ENCODE measurements around the gene PRDM8.

DNA sequence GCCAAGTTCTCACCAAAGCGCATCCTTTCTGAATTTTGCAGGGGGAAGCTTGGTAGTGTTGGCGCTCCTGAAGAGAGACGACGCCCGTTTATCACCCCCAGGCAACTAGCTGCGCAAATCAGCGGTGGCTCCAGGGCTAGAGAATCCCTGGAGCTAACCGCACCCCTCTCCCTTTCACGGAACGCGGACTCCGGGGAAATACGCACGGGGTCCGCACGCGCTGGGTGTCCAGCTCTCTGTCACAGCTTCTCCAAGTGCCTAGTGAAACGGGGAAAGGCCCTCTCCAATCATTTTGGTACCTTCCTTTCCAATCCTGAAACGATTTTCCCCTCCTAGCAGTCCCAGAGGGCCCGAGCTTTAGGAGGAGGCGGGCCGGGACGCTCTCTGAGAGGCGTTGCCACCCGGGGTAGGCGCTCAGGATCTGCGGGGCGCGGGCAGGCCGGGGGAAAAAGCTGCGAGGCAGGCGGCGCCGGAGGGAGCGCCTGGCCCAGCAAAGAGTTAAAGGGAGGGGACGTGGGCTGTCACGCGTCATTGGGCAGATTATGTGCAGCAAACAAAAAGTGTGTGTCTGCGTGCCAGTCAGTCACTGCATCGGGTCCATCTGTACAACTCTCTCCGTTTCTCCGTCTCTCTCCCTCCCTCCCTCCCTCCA is at the start of gene PRDM8:
- TF ChIP-seq, protein P1, sequence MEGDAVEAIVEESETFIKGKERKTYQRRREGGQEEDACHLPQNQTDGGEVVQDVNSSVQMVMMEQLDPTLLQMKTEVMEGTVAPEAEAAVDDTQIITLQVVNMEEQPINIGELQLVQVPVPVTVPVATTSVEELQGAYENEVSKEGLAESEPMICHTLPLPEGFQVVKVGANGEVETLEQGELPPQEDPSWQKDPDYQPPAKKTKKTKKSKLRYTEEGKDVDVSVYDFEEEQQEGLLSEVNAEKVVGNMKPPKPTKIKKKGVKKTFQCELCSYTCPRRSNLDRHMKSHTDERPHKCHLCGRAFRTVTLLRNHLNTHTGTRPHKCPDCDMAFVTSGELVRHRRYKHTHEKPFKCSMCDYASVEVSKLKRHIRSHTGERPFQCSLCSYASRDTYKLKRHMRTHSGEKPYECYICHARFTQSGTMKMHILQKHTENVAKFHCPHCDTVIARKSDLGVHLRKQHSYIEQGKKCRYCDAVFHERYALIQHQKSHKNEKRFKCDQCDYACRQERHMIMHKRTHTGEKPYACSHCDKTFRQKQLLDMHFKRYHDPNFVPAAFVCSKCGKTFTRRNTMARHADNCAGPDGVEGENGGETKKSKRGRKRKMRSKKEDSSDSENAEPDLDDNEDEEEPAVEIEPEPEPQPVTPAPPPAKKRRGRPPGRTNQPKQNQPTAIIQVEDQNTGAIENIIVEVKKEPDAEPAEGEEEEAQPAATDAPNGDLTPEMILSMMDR (IDR thresholded peaks at IDR 0.05) = no peak
- no peak for TF ChIP-seq EZH2 (IDR thresholded peaks at IDR 0.05; ENCODE audit: borderline replicate concordance, insufficient read depth, low read depth, low read length, poor library complexity, severe bottlenecking)
